ENCODE results near the gene CDK5RAP3.
"Not testable (repeated sequence)": the region's sequence is repeated elsewhere in the genome, so short reads cannot be mapped to it uniquely, and the experiment has no call there.

CDK5RAP3 gene, protein sequence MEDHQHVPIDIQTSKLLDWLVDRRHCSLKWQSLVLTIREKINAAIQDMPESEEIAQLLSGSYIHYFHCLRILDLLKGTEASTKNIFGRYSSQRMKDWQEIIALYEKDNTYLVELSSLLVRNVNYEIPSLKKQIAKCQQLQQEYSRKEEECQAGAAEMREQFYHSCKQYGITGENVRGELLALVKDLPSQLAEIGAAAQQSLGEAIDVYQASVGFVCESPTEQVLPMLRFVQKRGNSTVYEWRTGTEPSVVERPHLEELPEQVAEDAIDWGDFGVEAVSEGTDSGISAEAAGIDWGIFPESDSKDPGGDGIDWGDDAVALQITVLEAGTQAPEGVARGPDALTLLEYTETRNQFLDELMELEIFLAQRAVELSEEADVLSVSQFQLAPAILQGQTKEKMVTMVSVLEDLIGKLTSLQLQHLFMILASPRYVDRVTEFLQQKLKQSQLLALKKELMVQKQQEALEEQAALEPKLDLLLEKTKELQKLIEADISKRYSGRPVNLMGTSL

DNA sequence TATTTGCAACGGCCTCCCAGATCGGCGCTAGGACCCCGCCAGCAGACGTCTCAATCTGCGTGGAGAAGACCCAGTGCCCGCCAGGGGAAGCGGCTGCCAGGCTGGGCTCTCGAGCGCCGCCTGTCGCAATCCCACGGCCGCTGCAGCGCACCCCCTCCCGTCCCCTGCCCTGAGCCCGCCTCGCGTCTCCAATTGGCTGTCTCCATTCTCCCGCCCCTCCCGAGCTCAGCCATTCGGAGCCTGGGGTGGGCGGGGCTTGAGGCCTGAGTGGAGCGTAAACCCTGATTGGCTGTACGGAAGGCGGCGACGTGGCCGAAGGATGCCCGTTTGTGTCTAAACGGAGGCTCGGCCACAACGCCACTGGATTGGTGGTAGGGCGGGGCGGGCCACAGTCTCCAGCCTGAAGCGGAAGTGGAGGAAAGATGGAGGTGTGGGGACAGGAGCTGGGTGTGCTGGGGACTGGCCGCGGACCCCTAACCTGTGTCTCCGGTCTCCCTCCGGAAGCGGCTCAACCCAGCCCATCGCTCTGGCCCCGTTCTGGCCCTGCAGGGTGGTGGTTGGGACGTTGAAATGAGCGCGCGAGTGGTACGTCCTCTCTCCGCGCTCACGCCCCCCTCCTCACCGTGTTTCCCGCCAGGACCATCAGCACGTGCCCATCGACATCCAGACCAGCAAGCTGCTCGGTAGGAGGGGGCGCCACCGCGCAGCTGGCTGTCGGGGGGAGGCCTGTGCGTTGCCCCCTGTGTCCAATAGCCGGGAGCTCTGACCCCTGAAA is at the start of gene CDK5RAP3:
CDK5RAP3 (plus strand) TSS at position 389 of the 775 bp plus-strand sequence; CDS start at position 423, 34 bp downstream.
- peak; percentile 100 for DNase-seq

DNA sequence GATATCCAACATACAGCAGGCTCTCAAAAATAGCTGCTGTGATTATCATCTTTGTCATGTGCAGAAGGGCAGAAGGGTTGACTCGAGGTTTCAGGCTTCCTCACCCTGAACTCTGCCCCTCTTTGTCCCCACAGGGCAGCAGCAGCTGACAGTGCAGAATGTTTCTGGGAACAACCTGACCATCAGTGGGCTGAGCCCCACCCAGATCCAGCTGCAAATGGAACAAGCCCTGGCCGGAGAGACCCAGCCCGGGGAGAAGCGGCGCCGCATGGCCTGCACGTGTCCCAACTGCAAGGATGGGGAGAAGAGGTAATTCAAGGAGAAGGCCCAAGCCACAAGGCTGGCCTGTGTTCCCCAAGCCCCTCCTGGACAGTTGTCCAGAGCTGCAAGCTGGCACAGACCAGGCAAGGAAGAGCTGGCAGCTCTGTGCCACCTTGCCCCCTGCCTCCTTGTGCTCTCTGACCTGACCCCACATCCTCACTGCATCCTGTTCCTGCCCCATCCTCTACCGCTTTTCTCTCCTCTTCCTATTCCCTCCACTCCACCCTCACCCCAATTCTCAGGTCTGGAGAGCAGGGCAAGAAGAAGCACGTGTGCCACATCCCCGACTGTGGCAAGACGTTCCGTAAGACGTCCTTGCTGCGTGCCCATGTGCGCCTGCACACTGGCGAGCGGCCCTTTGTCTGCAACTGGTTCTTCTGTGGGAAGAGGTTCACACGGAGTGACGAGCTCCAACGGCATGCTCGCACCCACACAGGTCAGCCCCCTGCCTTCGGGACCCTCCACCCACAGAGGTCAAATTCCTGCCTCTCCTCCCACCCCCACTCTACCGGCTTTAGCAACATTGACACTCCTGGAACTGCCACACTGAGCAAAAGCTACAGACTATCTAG is 45.9 kb upstream of the CDK5RAP3 start:
- no peak for DNase-seq

GRCh38 chr17:47925678-47925988 is 45.3 kb upstream of the CDK5RAP3 start:
- no peak for DNase-seq

GRCh38 chr17:47927821-47928400 is 43.0 kb upstream of the CDK5RAP3 start:
- no peak for DNase-seq

DNA sequence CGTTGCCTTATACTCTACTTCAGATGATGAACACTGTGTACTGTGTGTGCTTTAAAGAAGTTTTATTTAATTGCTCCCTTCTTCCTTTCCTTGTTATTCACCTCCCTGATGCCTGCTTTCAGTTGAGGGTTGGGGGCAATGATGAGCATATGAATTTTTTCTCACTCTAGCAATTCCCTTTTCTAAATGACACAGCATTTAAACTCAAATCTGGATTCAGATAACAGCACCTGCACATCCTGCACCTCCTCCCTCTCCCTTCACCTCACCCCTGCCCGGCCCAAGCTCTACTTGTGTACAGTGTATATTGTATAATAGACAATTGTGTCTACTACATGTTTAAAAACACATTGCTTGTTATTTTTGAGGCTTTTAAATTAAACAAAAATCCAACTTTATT is 42.5 kb upstream of the CDK5RAP3 start:
- no peak for DNase-seq

DNA sequence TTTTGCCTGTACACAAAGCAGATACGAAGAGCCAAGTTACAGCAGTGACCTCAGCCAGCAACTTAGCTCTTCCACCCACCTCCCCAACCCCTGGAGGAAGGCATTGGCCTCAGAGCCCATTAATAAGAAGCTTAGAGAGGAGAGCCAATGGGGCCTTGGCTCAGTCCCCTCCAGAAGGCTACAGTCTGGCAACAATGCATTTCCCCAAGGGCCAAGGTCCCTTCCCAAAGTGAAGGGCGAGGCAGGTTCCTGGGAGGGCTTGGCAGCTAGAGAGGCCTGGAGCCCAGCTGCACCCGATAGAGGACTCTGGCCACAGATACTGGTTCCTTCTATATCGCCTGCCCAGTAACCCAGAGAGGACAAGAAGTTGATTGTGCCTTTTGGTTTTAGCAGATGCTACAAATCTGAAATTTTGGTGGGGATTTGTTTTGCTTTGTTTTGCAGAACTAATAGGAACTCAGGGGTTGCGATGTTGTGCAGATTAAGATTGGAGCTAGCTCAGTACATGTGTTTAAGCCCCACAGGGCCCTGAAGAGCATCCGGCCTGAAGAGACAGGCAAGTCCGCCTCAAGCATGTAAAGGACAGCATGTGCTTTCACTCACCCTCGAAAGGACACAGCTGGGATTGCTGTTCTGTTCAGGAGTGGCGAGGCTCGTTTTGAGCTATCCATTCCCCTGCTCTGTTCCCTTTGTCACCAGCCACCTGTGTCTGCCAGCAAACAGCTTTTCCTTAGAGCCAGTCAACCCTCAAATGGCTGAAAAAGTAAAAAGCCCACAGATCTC is 41.5 kb upstream of the CDK5RAP3 start:
- DNase-seq: no peak

- no peak for DNase-seq
These were observed 39.1 kb upstream of the CDK5RAP3 start for GRCh38 chr17:47931848-47932247.

GRCh38 chr17:47934856-47935255 is 36.1 kb upstream of the CDK5RAP3 start:
- no peak for DNase-seq

GRCh38 chr17:47935468-47935867 is 35.4 kb upstream of the CDK5RAP3 start:
- not testable (repeated sequence) for DNase-seq

DNA sequence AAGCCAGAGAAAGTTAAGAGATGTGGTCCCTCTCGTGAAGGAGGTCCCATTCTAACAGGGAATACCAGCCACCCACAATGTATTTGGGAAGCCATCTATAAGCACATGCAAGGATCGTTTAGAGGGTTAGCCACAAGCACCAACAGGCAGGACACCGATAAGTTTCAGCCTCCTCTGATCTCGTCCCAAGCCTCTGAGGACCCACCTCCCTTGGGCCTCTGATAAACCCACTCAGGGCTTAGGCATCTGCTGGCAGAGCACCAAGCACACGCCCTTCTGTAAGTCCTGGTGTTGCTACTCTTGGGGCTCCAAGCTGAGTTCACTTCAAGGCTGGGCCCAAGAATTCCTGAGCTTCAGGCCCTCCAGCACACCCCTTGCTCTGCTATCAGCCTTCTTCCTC is 35.0 kb upstream of the CDK5RAP3 start:
- no peak for DNase-seq

GRCh38 chr17:47937941-47938340 is 33.0 kb upstream of the CDK5RAP3 start:
- DNase-seq: no peak

DNA sequence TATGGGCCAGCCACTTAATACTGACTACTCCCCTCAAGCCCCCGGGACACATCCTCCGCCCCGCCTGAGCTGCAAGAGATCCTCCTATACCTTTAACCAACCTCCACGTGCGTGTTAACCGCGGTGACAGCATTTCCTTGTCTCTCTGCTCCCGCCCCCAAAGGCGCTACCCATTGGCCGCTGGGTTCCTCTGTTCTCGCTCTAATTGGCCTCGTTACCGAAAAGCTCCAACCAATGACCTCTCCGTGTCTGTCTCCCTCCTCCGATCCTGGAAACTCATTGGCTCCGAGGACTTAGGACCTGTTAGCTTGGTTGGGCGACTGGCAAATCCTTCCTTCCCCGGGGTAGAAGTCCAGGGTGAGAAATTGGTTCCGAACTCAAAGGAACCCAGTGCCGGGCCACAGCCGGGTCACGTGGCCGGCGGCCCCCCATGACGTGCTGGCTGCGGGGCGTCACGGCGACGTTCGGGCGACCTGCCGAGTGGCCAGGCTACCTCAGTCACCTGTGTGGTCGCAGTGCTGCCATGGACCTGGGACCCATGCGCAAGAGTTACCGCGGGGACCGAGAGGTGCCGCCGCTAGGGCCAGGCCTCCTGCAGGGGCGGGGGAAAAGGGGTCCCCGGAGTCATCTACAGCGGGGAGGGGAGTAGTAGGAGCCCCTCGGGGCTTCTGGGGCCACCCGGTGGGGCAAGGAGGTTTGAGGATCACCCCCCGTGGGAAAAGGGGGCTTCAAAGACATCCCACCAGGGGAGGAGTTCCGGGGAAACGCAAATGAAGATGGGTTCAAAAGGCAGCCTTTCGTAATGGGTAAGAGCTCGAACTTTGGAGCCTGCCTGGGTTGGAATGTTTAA is 29.4 kb upstream of the CDK5RAP3 start, which contains the start of gene PNPO:
PNPO (plus strand) TSS at position 326 of the 850 bp plus-strand sequence; CDS start at position 431, 105 bp downstream.
- peak; percentile 94 for DNase-seq

- DNase-seq: no peak
These were observed 28.8 kb upstream of the CDK5RAP3 start for GRCh38 chr17:47942096-47942510.

DNA sequence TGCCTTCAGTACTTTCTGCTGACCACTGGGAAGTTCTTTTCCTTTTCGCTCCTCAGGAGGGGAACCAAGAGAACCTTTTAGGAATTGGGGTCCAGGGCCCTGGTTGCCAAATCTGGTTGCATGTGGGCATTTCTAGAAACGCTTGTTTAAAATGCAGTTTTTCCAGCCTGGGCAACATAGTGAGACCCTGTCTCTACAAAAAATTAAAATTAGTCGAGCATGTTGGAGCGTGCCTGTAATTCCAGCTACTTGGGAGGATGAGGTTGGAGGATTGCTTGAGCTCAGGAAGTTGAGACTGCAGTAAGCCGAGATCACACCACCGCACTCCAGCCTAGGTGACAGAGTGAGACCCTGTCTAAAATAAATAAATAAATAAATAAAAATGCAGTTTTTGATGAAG is 28.3 kb upstream of the CDK5RAP3 start:
- DNase-seq: no peak

DNA sequence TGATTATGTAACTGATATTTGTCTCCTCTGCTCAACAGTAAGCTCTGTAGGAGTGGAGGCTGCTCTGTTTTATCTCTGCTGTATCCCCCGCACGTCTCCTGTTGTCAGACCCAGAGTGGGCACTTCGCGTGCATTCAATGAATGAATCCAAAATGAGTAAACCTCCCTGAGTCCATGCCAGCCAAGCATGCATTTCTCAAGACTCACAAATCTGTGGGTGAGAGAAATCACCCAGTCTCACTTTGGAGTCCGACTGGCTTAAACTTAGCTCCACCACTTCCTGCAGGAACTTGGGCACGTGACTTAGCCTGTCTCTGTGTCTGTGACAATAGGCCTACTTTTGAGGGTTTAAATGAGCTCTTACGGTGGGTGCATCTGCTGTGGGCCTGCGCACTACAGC is 25.8 kb upstream of the CDK5RAP3 start:
- no peak for DNase-seq

DNA sequence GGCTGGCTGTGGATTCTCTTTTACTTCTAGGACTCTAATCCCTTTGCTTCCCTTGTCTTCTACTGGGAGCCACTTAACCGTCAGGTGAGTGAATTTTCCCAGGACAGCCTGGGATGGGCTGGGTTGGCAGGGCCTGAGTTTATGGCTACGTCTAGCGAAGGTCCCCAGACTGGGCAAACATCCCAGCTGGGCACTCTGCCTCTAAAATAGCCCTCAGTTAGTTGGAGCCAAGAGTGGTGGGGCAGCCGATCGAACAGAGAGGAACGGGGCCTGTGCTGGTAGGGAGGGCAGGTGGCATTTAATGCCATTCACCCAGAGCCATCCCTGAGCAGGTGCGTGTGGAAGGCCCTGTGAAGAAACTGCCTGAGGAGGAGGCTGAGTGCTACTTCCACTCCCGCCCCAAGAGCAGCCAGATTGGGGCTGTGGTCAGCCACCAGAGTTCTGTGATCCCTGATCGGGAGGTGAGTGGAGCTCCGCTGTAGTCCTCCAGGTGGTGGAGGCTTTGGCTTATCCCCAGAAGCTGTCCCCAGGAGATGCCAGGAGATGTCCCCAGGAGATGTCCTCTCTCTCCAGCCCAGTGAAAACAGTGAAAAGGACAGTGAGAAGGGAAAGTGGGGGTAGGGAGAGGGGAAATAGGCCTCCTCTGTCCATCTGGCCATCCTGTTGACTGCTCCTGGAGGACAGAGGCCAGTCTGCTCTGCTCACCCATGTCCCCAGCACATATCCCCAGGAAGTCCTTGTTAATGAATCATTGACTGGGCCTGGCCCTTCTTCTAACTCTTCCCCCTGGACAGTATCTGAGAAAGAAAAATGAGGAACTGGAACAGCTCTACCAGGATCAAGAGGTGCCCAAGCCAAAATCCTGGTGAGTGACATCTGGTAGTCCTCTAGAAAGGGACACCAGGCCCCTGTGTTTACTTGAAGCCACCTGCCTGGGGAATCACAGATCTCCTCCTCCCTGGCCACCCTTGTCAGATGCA is 25.1 kb upstream of the CDK5RAP3 start:
- no peak for DNase-seq

- DNase-seq: no peak
These were observed 24.4 kb upstream of the CDK5RAP3 start for GRCh38 chr17:47946516-47946915.

GRCh38 chr17:47946929-47947397 is 23.9 kb upstream of the CDK5RAP3 start:
- no peak for DNase-seq

GRCh38 chr17:47948706-47949196 is 22.2 kb upstream of the CDK5RAP3 start:
- no peak for DNase-seq
